ENCODE data around the gene SYT6.

SYT6 gene

DNA sequence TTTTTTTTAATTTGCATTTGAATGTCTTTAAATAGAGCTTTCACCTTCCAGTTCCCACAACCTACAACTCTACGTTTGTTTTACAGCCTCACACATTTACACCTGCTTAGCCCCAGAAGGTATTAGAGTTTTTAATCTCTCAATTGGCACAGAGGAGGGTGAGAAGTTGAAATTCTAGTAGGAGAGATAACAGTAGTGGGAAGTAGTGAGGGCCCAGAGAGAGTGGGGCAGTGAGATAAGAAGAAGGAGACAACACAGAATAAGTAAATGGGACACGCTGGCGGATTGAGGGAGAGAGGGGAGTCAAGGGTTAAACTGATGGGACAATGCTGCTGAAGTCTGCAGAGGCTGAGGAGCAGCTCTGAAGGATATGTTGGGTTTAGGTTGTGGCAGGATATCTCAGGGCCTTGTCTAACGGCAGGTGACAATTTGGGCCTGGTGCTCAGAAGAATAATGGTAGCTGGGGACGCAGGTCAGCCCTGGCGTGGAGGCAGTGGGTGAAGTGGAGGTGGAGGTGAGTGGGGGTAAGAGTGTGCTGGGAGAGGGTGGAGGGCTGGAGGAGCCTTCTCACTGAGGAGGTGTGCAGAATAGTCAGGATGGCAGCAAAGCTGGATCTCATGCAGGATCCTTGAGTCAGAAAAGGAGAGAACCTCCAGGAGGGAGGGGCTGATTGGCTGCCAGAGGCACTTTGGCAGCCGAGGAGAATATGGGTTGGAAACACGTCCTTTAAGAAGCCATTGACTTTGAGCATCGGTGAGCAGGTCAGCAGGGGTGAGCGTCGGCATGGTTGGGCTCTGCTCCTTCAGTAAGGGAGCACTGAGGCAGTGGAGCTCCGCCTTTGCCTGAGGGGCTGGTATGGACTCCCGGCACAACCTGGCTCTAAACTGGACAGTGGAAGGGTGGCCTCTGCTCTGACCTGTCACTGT, 72.9 kb downstream of the SYT6 start:
- TF ChIP-seq, protein P1, sequence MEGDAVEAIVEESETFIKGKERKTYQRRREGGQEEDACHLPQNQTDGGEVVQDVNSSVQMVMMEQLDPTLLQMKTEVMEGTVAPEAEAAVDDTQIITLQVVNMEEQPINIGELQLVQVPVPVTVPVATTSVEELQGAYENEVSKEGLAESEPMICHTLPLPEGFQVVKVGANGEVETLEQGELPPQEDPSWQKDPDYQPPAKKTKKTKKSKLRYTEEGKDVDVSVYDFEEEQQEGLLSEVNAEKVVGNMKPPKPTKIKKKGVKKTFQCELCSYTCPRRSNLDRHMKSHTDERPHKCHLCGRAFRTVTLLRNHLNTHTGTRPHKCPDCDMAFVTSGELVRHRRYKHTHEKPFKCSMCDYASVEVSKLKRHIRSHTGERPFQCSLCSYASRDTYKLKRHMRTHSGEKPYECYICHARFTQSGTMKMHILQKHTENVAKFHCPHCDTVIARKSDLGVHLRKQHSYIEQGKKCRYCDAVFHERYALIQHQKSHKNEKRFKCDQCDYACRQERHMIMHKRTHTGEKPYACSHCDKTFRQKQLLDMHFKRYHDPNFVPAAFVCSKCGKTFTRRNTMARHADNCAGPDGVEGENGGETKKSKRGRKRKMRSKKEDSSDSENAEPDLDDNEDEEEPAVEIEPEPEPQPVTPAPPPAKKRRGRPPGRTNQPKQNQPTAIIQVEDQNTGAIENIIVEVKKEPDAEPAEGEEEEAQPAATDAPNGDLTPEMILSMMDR (conservative IDR thresholded peaks at IDR 0.05; ENCODE audit: low read depth, low read length) = no peak
- no peak for DNase-seq (ENCODE audit: low read depth)
- no peak overlapping the region for H3K4me3 ChIP-seq (ENCODE audit: low read depth, low read length)

GRCh38 chr1:114079596-114080190, 74.0 kb downstream of the SYT6 start:
- H3K4me3 ChIP-seq (ENCODE audit: low read depth, low read length) = no peak overlapping the region
- TF ChIP-seq, protein P1 (conservative IDR thresholded peaks at IDR 0.05; ENCODE audit: low read depth, low read length) = no peak
- no peak for DNase-seq (ENCODE audit: low read depth)

- no peak for DNase-seq (ENCODE audit: low read depth)
- H3K4me3 ChIP-seq (ENCODE audit: low read depth, low read length) = no peak overlapping the region
- TF ChIP-seq, protein P1 (conservative IDR thresholded peaks at IDR 0.05; ENCODE audit: low read depth, low read length) = no peak
Measured at GRCh38 chr1:114078116-114078515, 75.6 kb downstream of the SYT6 start.

GRCh38 chr1:114077188-114077587, 76.5 kb downstream of the SYT6 start:
- no peak for DNase-seq (ENCODE audit: low read depth)
- TF ChIP-seq, protein P1 (conservative IDR thresholded peaks at IDR 0.05; ENCODE audit: low read depth, low read length) = no peak
- no peak overlapping the region for H3K4me3 ChIP-seq (ENCODE audit: low read depth, low read length)

DNA sequence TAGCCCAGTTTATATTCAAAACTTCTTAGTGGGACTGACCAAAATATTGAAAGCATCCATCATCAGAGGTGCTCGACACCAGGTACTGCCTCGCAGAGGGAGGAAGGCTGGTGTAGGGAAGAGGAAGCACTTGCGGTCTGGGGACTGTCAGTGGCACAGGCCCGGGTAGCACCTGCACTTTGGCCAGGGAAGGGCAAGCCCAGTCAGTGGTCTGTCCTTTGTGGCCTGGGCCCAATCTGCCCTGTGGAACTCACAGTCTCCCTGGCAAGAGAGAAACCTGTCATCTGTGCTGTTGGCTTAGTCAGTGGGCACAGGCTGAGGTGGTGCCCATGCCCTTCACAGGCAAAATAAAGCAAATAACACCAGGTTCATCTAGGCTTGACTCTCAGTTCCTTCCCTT, 77.4 kb downstream of the SYT6 start:
- no peak for DNase-seq (ENCODE audit: low read depth)
- TF ChIP-seq, protein P1 (conservative IDR thresholded peaks at IDR 0.05; ENCODE audit: low read depth, low read length) = no peak
- no peak overlapping the region for H3K4me3 ChIP-seq (ENCODE audit: low read depth, low read length)

DNA sequence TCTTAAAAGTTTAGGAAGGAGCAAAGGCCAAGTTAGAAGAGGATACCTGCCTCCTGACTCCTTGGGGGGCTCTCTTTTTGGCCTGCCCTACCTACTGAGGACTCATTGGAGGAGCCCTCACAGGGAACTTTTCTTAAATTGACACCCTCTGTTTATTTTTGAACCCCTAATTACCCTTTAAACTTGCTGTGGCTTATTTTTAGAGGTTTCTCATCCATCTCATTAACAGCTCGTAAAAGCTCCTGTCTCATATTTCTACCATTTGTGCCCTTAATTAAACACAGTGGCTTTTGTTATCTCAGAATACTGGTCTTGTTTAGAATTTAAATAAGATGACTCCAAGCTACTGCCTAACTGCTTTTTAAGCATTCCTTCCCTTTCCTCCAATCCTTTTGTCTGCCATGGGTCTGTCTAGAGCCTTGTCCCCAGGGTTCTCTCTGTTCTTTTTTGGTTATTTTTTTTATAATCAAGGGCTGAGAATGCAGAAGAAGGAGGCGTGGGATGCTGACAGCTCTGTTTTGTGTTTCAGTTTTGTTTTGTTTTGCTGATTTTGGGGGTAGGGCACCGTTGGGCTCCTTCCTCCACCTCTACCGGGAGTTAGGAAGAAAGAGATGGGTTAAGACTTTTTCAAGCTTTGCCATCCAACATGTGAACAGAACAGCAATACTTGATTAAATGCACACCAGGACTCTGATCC, 78.0 kb downstream of the SYT6 start:
- no peak overlapping the region for H3K4me3 ChIP-seq (ENCODE audit: low read depth, low read length)
- TF ChIP-seq, protein P1 (conservative IDR thresholded peaks at IDR 0.05; ENCODE audit: low read depth, low read length) = no peak
- DNase-seq (ENCODE audit: low read depth) = no peak
